A204.1 (cell line): ENCODE measurements around the gene GRK4.
"Not testable (repeated sequence)": the region's sequence is repeated elsewhere in the genome, so short reads cannot be mapped to it uniquely, and the experiment has no call there.

Experiments used
- FAIRE-seq: peaks from 2 replicates; lab custom pipeline; 2012; peaks lifted over from hg19 to GRCh38; lab: Jason Lieb, UNC

GRK4 gene

GRCh38 chr4:2930758-2931511 is 32.4 kb upstream of the GRK4 start:
- FAIRE-seq: no peak

GRCh38 chr4:2931512-2932301 is 31.7 kb upstream of the GRK4 start:
- no peak for FAIRE-seq

- no peak for FAIRE-seq
These were observed 30.9 kb upstream of the GRK4 start for GRCh38 chr4:2932321-2932950.

- no peak for FAIRE-seq
These were observed 30.3 kb upstream of the GRK4 start for GRCh38 chr4:2932951-2933565.

- no peak for FAIRE-seq
These were observed 29.8 kb upstream of the GRK4 start for GRCh38 chr4:2933566-2934076.

GRCh38 chr4:2934077-2934812 is 29.1 kb upstream of the GRK4 start:
- FAIRE-seq: no peak

- FAIRE-seq: no peak
These were observed 28.3 kb upstream of the GRK4 start for GRCh38 chr4:2934813-2935761.

GRCh38 chr4:2935762-2936743 is 27.3 kb upstream of the GRK4 start:
- FAIRE-seq: no peak

GRCh38 chr4:2936773-2937145 is 26.6 kb upstream of the GRK4 start:
- FAIRE-seq: no peak

GRCh38 chr4:2937146-2937857 is 26.1 kb upstream of the GRK4 start:
- FAIRE-seq: no peak

GRCh38 chr4:2937986-2938385 is 25.4 kb upstream of the GRK4 start:
- FAIRE-seq: no peak

GRCh38 chr4:2938411-2938810 is 25.0 kb upstream of the GRK4 start:
- not testable (repeated sequence) for FAIRE-seq

- FAIRE-seq: no peak
These were observed 24.5 kb upstream of the GRK4 start for GRCh38 chr4:2938906-2939305.

GRCh38 chr4:2939383-2940243 is 23.8 kb upstream of the GRK4 start:
- no peak for FAIRE-seq

GRCh38 chr4:2940267-2941137 is 22.9 kb upstream of the GRK4 start:
- no peak for FAIRE-seq

GRCh38 chr4:2941138-2942036 is 22.0 kb upstream of the GRK4 start:
- FAIRE-seq: no peak
